K562 (cell line): Measurements from ENCODE around the gene TEX261. TPM values are rescaled to one million over a fixed set of nuclear protein-coding genes. Genes with fewer than 3 reads are reported as not detected.

Experiments used
- BMI1 ChIP-seq: fragments of 150-350 bp; IDR thresholded peaks from 2 replicates; pipeline ENCODE4 v1.6.1; 2014; ENCODE audit warnings: low read length
- CCNT2 ChIP-seq: IDR thresholded peaks from 2 replicates; pipeline ENCODE4 v1.6.1; 2011; ENCODE audit warnings: borderline replicate concordance, low read depth, mild to moderate bottlenecking, moderate library complexity, mixed read lengths, low read length; ENCODE audit not compliant: insufficient read length; ENCODE audit errors: extremely low read depth
- CXXC5 ChIP-seq: fragments of 250-450 bp; sonication (Bioruptor Pico); IDR thresholded peaks from 2 replicates; pipeline ENCODE4 v1.8.0; 2022; ENCODE audit warnings: inconsistent platforms, mild to moderate bottlenecking, moderate library complexity
- ESRRB ChIP-seq: fragments of 250-450 bp; sonication (Bioruptor Pico); IDR thresholded peaks from 2 replicates; pipeline ENCODE4 v1.5.0; 2020; ENCODE audit warnings: mild to moderate bottlenecking, moderate library complexity, borderline replicate concordance
- FOXA1 ChIP-seq: fragments of 450-650 bp; IDR thresholded peaks from 2 replicates; pipeline ENCODE4 v1.6.1; 2016; ENCODE audit warnings: mild to moderate bottlenecking, borderline replicate concordance
- GMEB1 ChIP-seq: fragments of 250-450 bp; sonication (Bioruptor Pico); IDR thresholded peaks from 2 replicates; pipeline ENCODE4 v1.4.0; 2020; ENCODE audit warnings: mild to moderate bottlenecking
- HNRNPH1 ChIP-seq: fragments of 200-400 bp; formaldehyde crosslinking; optimal IDR thresholded peaks from 2 replicates; pipeline ENCODE3; 2017; ENCODE audit warnings: low read depth, mild to moderate bottlenecking, low read length, moderate library complexity
- RAD21 ChIP-seq, 2 experiments: fragments of 250-450 bp in 1 of 2; fragments of 450-650 bp in 1 of 2; sonication (Bioruptor Pico) in 1 of 2; formaldehyde crosslinking in 1 of 2; IDR thresholded peaks in 1 of 2; conservative IDR thresholded peaks in 1 of 2; 2 replicates each; pipeline versions ENCODE4 v1.4.0 to v1.8.0; 2020 to 2022; ENCODE audit warnings: mild to moderate bottlenecking in 2 of 2, moderate library complexity in 1 of 2
- RNF2 ChIP-seq: sonication (generic); IDR thresholded peaks from 2 replicates; pipeline ENCODE4 v1.6.1; 2016
- SIN3B ChIP-seq: fragments of 450-650 bp; IDR thresholded peaks from 2 replicates; pipeline ENCODE4 v1.6.1; 2017; ENCODE audit warnings: low read depth, mild to moderate bottlenecking, moderate library complexity
- SRSF3 ChIP-seq: fragments of 200-400 bp; formaldehyde crosslinking; IDR thresholded peaks from 2 replicates; pipeline ENCODE4 v1.6.1; 2016; ENCODE audit warnings: mild to moderate bottlenecking, low read length, moderate library complexity; ENCODE audit not compliant: insufficient read depth
- SRSF9 ChIP-seq: fragments of 200-400 bp; formaldehyde crosslinking; IDR thresholded peaks from 2 replicates; pipeline ENCODE4 v1.6.1; 2017; ENCODE audit warnings: low read depth, low read length, borderline replicate concordance
- SUPT5H ChIP-seq: fragments of 450-650 bp; IDR thresholded peaks from 2 replicates; pipeline ENCODE4 v1.6.1; 2016
- TAF1 ChIP-seq: IDR thresholded peaks from 2 replicates; pipeline ENCODE4 v1.6.1; 2011; ENCODE audit warnings: mild to moderate bottlenecking, low read length, moderate library complexity; ENCODE audit not compliant: insufficient read depth, control insufficient read depth, severe bottlenecking; ENCODE audit errors: extremely low read depth
- TARDBP ChIP-seq: fragments of 450-650 bp; IDR thresholded peaks from 2 replicates; pipeline ENCODE4 v1.6.1; 2016
- THRA ChIP-seq: fragments of 450-650 bp; IDR thresholded peaks from 2 replicates; pipeline ENCODE4 v1.6.1; 2017; ENCODE audit warnings: mild to moderate bottlenecking, moderate library complexity
- TOE1 ChIP-seq, 2 experiments: fragments of 450-650 bp in 1 of 2; sonication (generic) in 1 of 2; formaldehyde crosslinking in 1 of 2; IDR thresholded peaks; 2 replicates each; pipeline versions ENCODE4 v1.7.1 to v1.8.0; 2016 to 2022; ENCODE audit warnings: borderline replicate concordance in 2 of 2, mild to moderate bottlenecking in 2 of 2, antibody characterized with exemption in 1 of 2, inconsistent platforms in 1 of 2, low read depth in 1 of 2, missing genetic modification reagents in 1 of 2, moderate library complexity in 1 of 2
- ZFX ChIP-seq: sonication (generic); formaldehyde crosslinking; IDR thresholded peaks from 2 replicates; pipeline ENCODE4 v1.8.0; 2022; ENCODE audit warnings: mild to moderate bottlenecking, missing genetic modification reagents, moderate library complexity
- ZNF263 ChIP-seq: sonication (generic); formaldehyde crosslinking; IDR thresholded peaks from 2 replicates; pipeline ENCODE4 v1.8.0; 2022; ENCODE audit warnings: mild to moderate bottlenecking, missing genetic modification reagents, borderline replicate concordance
- ZNF699 ChIP-seq: fragments of 250-450 bp; sonication (Bioruptor Pico); IDR thresholded peaks from 2 replicates; pipeline ENCODE4 v1.8.0; 2021; ENCODE audit warnings: mild to moderate bottlenecking, moderate library complexity; ENCODE audit not compliant: insufficient replicate concordance
- ZNF76 ChIP-seq: fragments of 250-450 bp; sonication (Bioruptor Pico); IDR thresholded peaks from 2 replicates; pipeline ENCODE4 v1.4.0; 2020; ENCODE audit warnings: mild to moderate bottlenecking, moderate library complexity, borderline replicate concordance
- polyA plus RNA-seq, 8 experiments: library from polyadenylated mRNA; depleted of rRNA in 4 of 8; stranded (reverse) in 5 of 8; unstranded in 3 of 8; fragments of >200 nt; fragmentation: Nextera tagmentation in 2 of 8; fragmentation: Illumina TruSeq in 1 of 8; extraction: Ambion mirVana in 2 of 8; extraction: Trizol in 1 of 8; gene quantifications; 2 replicates each; pipeline versions ENCODE4 v1.2.1 to v1.2.3, GENCODE V29; 2011 to 2014; ENCODE audit warnings: inconsistent platforms in 1 of 8, missing spikeins in 1 of 8
- total RNA-seq, 7 experiments: library from RNA; depleted of rRNA in 6 of 7; stranded (reverse); fragments of >200 nt in 6 of 7; fragmentation: Illumina TruSeq in 2 of 7; extraction: Trizol in 2 of 7; gene quantifications; 2 replicates each; pipeline versions ENCODE4 v1.2.1 to v1.2.3, GENCODE V29; 2011 to 2021; ENCODE audit warnings: low replicate concordance in 1 of 7
- TF ChIP-seq, protein P1 (sequence below): IDR thresholded peaks from 2 replicates; pipeline ENCODE4 v1.6.1; 2012; ENCODE audit warnings: low read depth, low read length, improper control_type of control experiment, borderline replicate concordance

Gene TEX261
- total and polyA plus RNA-seq, 9 of the 15 experiments (the other 6 are each of a cell fraction or from before 2014, with no cell fraction given): 11.9 to 110 (median 51.9) TPM

DNA sequence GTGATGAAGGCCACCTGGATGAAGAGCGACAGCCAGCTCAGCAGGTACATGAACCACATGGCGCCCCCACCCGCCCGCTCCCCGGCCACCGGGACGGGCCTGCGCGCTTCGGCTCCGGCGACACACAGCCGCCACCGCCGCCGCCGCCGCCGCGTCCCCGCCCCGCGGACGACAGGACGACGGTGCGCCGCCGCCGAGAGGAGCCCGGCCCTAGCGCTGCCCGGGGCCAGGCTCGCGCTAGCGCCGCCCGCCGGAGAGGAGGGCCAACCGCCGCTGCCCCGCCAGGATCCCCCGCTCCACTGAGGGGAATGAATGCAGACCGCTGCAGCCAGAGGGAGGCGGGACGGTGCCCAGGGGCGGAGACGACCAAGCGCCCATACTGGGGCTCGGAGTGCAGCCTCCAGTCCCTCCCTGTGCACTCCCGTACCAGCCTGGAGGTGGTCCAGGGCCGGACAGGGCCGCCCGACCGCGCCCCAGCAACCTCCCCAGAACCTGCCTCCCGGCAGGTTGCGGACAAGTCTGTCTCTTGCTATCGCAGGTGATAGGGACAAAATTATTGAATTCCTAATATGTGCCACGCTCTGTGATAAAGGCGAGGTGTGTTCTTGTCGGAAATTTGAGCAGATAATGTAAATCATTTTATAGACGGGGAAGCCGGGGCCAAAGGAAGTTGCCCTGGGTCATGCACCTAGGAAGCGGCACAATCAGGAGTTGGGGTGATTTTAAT lies at the start of gene TEX261 (continued):
- TF ChIP-seq, protein P1, sequence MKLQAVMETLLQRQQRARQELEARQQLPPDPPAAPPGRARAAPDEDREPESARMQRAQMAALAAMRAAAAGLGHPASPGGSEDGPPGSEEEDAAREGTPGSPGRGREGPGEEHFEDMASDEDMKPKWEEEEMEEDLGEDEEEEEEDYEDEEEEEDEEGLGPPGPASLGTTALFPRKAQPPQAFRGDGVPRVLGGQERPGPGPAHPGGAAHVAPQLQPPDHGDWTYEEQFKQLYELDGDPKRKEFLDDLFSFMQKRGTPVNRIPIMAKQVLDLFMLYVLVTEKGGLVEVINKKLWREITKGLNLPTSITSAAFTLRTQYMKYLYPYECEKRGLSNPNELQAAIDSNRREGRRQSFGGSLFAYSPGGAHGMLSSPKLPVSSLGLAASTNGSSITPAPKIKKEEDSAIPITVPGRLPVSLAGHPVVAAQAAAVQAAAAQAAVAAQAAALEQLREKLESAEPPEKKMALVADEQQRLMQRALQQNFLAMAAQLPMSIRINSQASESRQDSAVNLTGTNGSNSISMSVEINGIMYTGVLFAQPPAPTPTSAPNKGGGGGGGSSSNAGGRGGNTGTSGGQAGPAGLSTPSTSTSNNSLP: 0 out of 2 replicates have a peak, but pooled peaks have one; percentile 18
- TF ChIP-seq SRSF9 (no peak), TOE1 (IDR thresholded peaks at IDR 0.05; ENCODE audit: borderline replicate concordance) (no peak), TOE1 (CRISPR knock-in tag; IDR thresholded peaks at IDR 0.05; ENCODE audit: borderline replicate concordance, low read depth) (no peak), SIN3B (peak; percentile 76), SRSF3 (no peak), CXXC5 (peak; percentile 93), ESRRB (CRISPR knock-in tag) (no peak), BMI1 (no peak), THRA (no peak), ZNF699 (no peak), ZNF263 (CRISPR knock-in tag) (no peak), RAD21 (CRISPR knock-in tag; conservative IDR thresholded peaks at IDR 0.05 in 1 of 2, IDR thresholded peaks at IDR 0.05 in 1 of 2) (no peak), FOXA1 (no peak), ZNF76 (CRISPR knock-in tag) (no peak), GMEB1 (CRISPR knock-in tag) (peak; percentile 96), SUPT5H (0 out of 2 replicates have a peak, but pooled peaks have one; percentile 54), RNF2 (no peak), TARDBP (0 out of 2 replicates have a peak, but pooled peaks have one; percentile 46), HNRNPH1 (no peak), TAF1 (peak; percentile 57), ZFX (peak; percentile 72; the same call in 1 of the 2 replicates), CCNT2 (peak; percentile 63)
